HG03565 (cell line): ENCODE measurements around the gene MRPS6.

Source experiments
- ATAC-seq: cut with Tn5 transposase; IDR thresholded peaks from one replicate; pipeline ENCODE4 v1.9.1; 2021; ENCODE audit warnings: mild to moderate bottlenecking, moderate library complexity; ENCODE audit not compliant: unreplicated experiment

The MRPS6 gene

GRCh38 chr21:34094949-34095348 is 21.6 kb downstream of the MRPS6 start:
- ATAC-seq, result no peak

- ATAC-seq, result no peak
Measured at GRCh38 chr21:34097442-34097841, 24.1 kb downstream of the MRPS6 start.

GRCh38 chr21:34100337-34100736 is 27.0 kb downstream of the MRPS6 start:
- no peak for ATAC-seq

GRCh38 chr21:34100790-34101189 is 27.4 kb downstream of the MRPS6 start:
- no peak for ATAC-seq

- no peak for ATAC-seq
Measured at GRCh38 chr21:34105947-34106541, 32.7 kb downstream of the MRPS6 start.

- ATAC-seq, result no peak
Measured at GRCh38 chr21:34107606-34108005, 34.2 kb downstream of the MRPS6 start.

GRCh38 chr21:34109075-34109474 is 35.7 kb downstream of the MRPS6 start:
- ATAC-seq, result no peak

GRCh38 chr21:34110594-34111202 is 37.3 kb downstream of the MRPS6 start:
- no peak for ATAC-seq

- no peak for ATAC-seq
Measured at GRCh38 chr21:34112316-34113033, 39.1 kb downstream of the MRPS6 start.

GRCh38 chr21:34113842-34114241 is 40.5 kb downstream of the MRPS6 start:
- ATAC-seq, result no peak

- no peak for ATAC-seq
Measured at GRCh38 chr21:34115160-34115559, 41.8 kb downstream of the MRPS6 start.

- no peak for ATAC-seq
Measured at GRCh38 chr21:34116569-34116968, 43.2 kb downstream of the MRPS6 start.

GRCh38 chr21:34120867-34121266 is 47.5 kb downstream of the MRPS6 start:
- no peak for ATAC-seq

GRCh38 chr21:34122047-34122446 is 48.7 kb downstream of the MRPS6 start:
- ATAC-seq, result no peak

- no peak for ATAC-seq
Measured at GRCh38 chr21:34123609-34124008, 50.2 kb downstream of the MRPS6 start.

GRCh38 chr21:34126269-34126668 is 52.9 kb downstream of the MRPS6 start:
- no peak for ATAC-seq

- no peak for ATAC-seq
Measured at GRCh38 chr21:34126691-34127090, 53.3 kb downstream of the MRPS6 start.

GRCh38 chr21:34128124-34128523 is 54.7 kb downstream of the MRPS6 start:
- no peak for ATAC-seq

GRCh38 chr21:34128674-34129038 is 55.3 kb downstream of the MRPS6 start:
- no peak for ATAC-seq

- ATAC-seq, result no peak
Measured at GRCh38 chr21:34129039-34129891, 55.9 kb downstream of the MRPS6 start.

- ATAC-seq, result no peak
Measured at GRCh38 chr21:34129901-34130715, 56.7 kb downstream of the MRPS6 start.
